AG09309 (cell line): ENCODE results near the gene CBR3.

ENCODE experiments used
- DNase-seq: peaks from one replicate; pipeline ENCODE4 v3.0.0-alpha.2; 2010; ENCODE audit warnings: low read depth
- H3K4me3 ChIP-seq: 2 replicates; pipeline ENCODE4 v1.5.1; 2011; ENCODE audit warnings: mild to moderate bottlenecking, low read depth, low read length, moderate library complexity; ENCODE audit not compliant: control insufficient read depth
- CTCF ChIP-seq: IDR thresholded peaks from 2 replicates; pipeline ENCODE4 v1.5.1; 2011; ENCODE audit warnings: mild to moderate bottlenecking, low read depth, low read length, inconsistent platforms; ENCODE audit not compliant: insufficient read depth, control insufficient read depth; ENCODE audit errors: missing control alignments

The CBR3 gene

GRCh38 chr21:36171741-36172331 lies 37.0 kb downstream of the CBR3 start:
- TF ChIP-seq CTCF = no peak
- no peak for DNase-seq
- H3K4me3 ChIP-seq = no peak overlapping the region

- TF ChIP-seq CTCF = no peak
- no peak overlapping the region for H3K4me3 ChIP-seq
- DNase-seq = no peak
These were observed 39.9 kb downstream of the CBR3 start for GRCh38 chr21:36174780-36175179.

- no peak for DNase-seq
- TF ChIP-seq CTCF = no peak
These were observed 41.1 kb downstream of the CBR3 start for GRCh38 chr21:36175771-36176565.

GRCh38 chr21:36178349-36178748 lies 43.5 kb downstream of the CBR3 start:
- no peak for DNase-seq
- TF ChIP-seq CTCF = no peak
- H3K4me3 ChIP-seq = no peak overlapping the region

More at GRCh38 chr21:36175771-36176565, 41.1 kb downstream of the CBR3 start:
- no peak overlapping the region for H3K4me3 ChIP-seq

GRCh38 chr21:36179145-36179544 lies 44.3 kb downstream of the CBR3 start:
- no peak for TF ChIP-seq CTCF
- no peak for DNase-seq
- H3K4me3 ChIP-seq = no peak overlapping the region

GRCh38 chr21:36180963-36181362 lies 46.1 kb downstream of the CBR3 start:
- TF ChIP-seq CTCF = no peak
- no peak for DNase-seq

More at GRCh38 chr21:36180963-36181362, 46.1 kb downstream of the CBR3 start:
- H3K4me3 ChIP-seq = no peak overlapping the region
